LoVo (cell line): ENCODE data around the gene AK4.

Experiments
- DNase-seq: peaks from one replicate; pipeline ENCODE4 v3.0.0-alpha.2; 2016; ENCODE audit warnings: low spot score

The AK4 gene

DNA sequence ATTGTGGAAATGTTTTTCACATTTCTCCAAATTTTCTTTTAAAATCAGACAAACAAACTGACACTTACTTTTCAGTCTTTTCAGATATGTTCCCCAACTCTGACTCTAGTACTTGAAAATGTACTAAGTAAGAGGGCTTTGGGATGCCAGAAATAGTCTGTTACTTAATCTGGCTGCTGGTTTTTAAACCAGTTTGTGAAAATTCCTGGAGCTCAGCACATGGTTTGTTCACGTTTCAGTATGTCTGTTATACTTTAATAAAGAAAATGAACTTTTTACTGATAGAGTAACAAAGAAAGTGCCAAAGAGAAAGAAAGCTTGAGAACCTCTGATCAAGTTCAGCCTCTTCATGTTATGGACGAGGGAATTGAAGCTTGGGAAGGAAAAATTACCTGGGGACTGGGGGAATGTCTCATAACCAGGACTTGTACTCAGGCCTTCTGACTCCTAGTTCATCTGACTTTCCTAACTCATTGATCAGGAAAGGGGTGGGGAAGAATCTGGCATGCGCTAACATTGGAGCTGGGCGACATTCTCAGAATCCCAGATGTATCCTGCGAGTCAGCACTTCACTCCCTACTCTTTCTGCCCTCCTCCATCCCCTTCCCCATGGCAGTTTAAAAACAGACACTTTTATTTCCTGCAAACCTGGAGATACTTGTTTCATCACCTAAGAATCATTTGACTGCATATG, 130.5 kb downstream of the AK4 start:
- no peak for DNase-seq

DNA sequence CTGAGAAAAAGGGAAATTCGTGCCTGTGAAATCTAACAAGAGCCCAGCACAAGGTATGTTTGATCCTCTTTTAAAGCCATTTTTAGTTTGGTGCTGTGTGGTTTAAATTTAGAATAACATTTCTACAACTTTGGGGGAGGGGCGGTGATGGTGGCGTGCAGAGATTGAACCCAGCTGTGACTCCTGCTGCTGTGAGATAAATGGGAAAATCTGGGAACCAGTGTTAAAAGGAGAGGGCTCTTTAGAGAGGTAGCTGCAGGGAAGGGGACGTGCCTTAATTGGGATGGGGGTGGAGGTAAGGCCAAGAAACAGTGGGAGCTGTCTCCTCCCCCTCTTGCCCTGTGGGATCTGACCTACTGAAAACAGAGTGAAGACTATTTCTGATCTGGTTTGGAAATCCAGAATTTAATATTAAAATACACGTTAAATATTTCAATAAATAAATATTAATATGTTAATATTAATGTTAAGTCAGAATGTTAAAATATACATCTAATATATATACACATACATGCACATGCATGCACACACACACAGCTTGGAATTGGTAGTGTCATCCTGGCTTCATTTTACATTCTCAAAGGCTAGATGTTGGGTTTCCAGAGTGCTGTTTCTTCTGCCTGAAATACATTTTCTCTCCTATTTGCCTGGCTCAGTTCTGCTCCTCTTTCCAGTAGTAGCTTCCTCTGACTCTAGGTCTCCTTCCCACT, 131.2 kb downstream of the AK4 start:
- no peak for DNase-seq
